ENCODE data around the gene GRIN2A.

The GRIN2A gene

GRCh38 chr16:10027553-10027952, 154.7 kb downstream of the GRIN2A start:
- no peak for DNase-seq

DNA sequence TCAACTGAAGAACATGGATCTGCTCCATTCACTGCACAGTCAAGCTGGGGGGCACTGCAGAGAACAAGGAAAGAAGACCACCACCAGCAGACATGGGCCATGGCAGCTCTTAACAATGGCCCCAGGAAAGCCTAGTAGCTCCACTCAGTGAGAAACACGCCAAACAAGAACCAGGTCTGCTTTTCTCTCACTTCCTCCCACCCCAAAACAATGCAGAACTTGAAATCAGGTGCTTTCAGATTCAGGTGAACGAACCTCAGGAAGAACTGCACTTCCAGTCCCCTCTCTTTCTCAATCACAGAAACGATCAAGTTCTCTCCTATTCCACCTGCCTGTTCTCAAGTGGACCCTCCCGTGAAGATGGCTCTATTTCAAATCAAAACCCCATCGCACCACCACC, 155.6 kb downstream of the GRIN2A start:
- DNase-seq: no peak

GRCh38 chr16:10022098-10022497, 160.1 kb downstream of the GRIN2A start:
- no peak for DNase-seq

GRCh38 chr16:10020866-10021265, 161.4 kb downstream of the GRIN2A start:
- DNase-seq: no peak

DNA sequence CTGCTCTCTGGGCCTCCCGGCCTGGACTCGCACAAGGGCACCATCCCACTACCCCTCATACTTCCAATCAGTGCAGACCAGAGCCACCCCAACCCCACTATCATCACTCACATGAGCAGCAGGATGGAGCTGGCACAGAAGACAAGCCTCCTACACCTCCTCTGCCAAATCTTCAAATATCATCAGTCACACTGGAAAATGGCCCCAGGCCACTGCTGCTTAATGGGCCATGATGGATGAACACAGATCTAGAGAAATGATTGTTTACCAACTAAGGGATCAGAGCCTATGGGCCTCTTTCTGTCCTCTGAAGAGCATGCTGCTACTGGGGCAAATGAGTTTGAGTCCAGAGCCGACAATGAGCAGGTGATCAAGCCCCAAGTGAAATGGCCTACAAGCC, 165.5 kb downstream of the GRIN2A start:
- DNase-seq: no peak

GRCh38 chr16:10015397-10015796, 166.8 kb downstream of the GRIN2A start:
- no peak for DNase-seq

DNA sequence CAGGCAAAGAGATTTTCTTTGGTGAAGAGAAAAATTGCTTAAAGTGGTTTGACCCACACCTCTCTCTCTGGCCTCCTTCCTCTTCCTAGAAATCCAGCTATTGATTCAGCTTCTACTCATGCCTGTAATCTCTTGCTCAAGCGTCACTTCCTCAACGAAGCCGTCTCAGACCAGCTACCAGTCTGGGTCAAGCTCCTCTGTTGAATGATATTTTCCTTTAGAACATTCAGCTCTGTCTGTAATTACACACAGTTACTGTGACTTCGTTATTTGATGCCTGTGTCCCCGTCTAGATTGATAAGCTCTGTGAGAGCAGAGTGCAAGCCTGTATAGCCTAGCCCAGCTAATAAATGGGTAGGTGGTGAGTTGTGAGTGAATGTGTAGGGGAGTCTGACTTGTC, 168.5 kb downstream of the GRIN2A start:
- no peak for DNase-seq

DNA sequence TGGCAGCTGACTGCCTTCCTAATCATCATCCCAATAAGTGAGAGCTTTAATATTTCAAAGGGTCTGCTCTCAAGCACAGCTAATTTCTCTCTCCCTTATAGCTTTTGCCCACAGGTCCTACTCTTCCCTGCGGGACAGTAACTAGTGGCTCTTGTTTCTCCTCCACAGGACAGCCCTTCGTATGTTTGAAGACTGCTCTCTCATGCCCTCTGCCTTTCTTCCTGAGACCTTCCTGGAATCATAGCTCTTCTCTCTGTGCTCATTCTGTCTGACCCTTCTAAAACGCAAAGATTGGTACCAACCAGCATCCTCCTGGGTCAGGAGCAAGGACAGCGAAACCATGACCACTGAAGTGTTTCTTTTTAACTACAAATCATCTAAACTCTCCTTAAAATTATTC, 168.9 kb downstream of the GRIN2A start:
- no peak for DNase-seq

DNA sequence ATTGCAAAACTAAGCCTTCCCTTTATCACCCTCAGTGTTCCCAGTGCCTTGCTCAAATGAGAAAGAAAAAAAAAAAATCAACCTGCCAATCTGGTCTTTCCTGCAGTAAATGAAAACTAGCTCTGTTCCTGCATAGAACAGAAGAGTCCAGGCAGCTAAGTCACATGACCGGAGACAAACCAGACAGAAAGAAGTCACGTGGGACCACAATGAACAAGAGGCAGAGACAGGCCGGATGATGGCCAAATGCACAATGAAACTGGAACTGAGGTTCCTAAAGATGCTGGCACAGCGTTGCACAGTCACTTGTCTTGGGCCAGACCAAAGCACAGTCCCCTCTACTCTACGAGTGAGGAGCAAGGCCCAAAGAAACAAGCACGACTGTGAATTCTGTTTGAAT, 172.5 kb downstream of the GRIN2A start:
- DNase-seq: no peak

DNA sequence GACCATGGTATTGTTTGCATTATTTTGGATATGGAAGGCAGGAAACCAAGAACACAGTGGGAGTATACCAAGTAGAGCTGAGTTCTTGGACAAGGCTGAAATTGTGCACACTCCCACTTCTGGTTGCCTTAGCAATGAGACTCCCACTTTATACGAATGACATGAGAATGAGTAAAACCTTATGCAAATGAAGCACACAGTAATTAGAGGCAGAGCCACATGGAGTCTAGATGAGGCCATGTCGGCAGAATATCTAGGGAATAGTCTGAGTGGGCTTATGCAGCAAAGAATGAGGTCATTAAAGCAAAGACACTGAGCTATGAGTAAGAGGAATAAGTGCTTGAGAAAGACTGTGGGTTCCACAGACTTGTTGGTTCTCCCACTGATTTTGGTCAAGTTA, 178.7 kb downstream of the GRIN2A start:
- no peak for DNase-seq

DNA sequence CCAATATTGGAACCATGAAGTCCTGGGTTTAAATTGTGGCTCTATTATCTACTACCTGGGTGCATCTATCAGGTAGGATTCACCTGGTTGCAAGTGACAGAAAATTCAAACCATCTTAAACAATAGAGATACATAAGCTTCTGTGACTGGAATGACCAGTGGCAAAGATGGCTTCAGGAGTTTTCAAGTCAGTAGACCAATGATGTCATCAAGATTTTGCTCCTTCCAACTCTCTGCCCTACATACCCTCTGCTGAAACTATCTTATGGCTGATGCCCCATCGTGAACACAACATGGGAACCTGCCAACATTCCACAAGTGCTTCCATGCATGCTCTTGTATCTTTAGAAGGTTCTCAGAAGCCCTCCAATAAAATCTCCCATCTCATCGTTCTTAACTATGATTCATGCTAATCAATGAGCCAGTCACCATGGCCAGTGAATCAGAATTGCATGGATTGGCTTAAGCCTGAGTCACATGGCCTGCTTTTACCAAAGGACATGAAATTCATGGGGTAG, 180.9 kb downstream of the GRIN2A start:
- DNase-seq: no peak

DNA sequence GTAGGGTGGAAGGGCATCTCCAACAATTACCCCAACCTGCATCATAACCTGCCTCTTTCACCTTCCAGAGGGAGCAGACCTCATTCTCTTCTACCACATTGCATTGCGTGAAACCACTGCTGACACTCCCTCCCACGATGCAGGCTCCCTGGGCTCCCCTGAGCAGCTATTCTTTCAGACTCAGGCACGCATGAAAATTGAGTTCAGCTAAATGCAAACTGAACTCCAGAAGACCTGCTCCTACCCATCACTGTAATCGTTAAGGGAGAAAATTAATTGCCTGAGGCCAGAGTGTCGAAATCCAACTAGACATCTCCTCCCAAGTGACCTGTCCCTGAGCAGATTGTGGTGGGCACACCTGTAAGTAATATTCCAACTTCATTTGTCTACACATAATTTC, 186.0 kb downstream of the GRIN2A start:
- DNase-seq: no peak

GRCh38 chr16:9992441-9992840, 189.8 kb downstream of the GRIN2A start:
- no peak for DNase-seq

GRCh38 chr16:9980981-9981380, 201.2 kb downstream of the GRIN2A start:
- DNase-seq: no peak

GRCh38 chr16:9978160-9978725, 204.0 kb downstream of the GRIN2A start:
- DNase-seq: no peak

GRCh38 chr16:9977333-9977897, 204.8 kb downstream of the GRIN2A start:
- DNase-seq: no peak

GRCh38 chr16:9976601-9977000, 205.6 kb downstream of the GRIN2A start:
- no peak for DNase-seq

GRCh38 chr16:9971907-9972306, 210.3 kb downstream of the GRIN2A start:
- no peak for DNase-seq

DNA sequence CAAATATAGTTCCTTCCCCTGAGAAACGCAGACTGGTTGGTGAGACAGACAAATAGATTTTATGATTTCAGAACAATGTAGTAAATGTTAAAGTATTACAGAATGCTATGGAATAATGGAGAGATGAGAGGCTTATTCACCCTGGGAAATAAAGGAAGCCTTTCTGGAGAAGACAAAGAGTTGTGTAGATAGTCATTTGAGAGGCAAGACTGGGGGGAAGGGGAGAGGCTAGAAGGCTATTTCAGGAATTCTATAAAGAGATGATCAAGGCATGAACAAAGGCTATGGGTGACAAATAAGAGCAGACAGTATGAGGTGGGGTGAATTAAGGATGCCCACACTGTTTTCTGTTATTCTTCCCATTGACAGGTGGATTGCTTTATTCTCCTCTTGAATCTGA, 211.4 kb downstream of the GRIN2A start:
- DNase-seq: no peak

DNA sequence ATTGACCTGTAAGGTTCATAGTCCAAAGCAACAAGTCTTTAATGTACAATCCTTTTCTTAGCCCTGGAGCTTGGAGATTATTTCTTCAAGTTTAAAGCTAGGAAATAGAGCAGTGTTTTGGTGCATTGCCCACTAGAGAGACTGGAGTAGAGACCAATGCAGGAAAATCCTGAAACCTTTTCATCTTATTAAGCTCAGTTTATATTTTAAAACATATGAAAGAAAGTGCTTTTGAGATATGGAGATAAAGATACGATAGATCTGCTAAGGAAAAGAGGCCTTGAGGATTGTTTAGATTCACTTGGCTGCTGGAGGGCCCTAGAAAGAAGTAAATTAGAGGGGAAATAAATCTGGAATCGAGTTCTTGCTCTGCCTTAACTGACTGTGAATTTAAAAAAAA, 212.0 kb downstream of the GRIN2A start:
- DNase-seq: no peak

- no peak for DNase-seq
These were observed 212.6 kb downstream of the GRIN2A start for GRCh38 chr16:9969580-9969979.

GRCh38 chr16:9966569-9967157, 215.6 kb downstream of the GRIN2A start:
- no peak for DNase-seq

DNA sequence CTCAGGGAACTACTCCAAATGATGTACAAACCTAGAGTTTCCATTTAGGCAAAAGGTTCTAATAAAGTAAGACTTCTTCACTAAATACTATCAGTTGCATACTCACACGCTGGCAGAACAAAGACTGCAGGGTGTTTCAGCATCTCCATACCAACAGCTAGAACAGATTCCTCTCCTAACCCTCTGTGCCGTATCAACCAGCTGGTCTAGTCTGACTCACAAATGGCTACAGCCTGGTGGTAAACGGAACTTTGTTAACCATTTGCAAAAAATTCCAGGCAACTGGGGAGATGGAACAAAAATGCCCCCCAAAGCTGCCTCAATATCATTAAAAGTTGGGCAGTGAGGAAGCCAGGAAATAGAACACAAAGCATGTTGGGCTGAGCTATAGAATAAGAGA, 217.1 kb downstream of the GRIN2A start:
- no peak for DNase-seq

DNA sequence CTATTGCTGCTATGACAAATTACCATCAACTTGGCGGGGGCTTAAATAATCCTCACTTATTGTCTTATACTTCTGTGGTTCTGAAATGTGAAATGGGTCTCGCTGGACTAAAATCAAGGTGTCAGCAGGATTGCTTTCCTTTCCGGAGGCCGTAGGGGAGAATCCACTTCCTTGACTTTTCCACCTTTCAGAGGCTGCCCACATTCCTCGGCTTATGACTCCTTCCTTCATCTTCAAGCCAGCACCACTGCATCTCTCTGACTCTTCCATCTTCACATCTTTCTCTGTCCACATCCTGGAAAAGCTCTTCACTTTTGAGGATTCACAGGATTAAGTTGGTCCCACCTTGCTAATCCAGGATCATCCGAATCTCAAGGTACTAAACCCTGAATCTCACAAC, 217.8 kb downstream of the GRIN2A start:
- DNase-seq: no peak

GRCh38 chr16:9957433-9957832, 224.8 kb downstream of the GRIN2A start:
- no peak for DNase-seq

Measured in NCI-H774 (cell line).